BJ (cell line): Measurements from ENCODE around the gene HRCT1. TPM values are rescaled to one million over a fixed set of nuclear protein-coding genes. Genes with fewer than 3 reads are reported as not detected.
"Not testable (repeated sequence)": the region's sequence is repeated elsewhere in the genome, so short reads cannot be mapped to it uniquely, and the experiment has no call there.

Experiments used
- CTCF ChIA-PET: fragments of 350-600 bp; formaldehyde crosslinking; extraction: SDS; loops from one replicate; lab custom pipeline; 2021; ENCODE audit warnings: antibody characterized with exemption, inconsistent platforms; lab: Yijun Ruan, JAX
- POLR2A ChIA-PET: fragments of 300-600 bp; sonication (Branson Sonifier 250); formaldehyde crosslinking; extraction: SDS; loops from one replicate; lab custom pipeline; 2021; ENCODE audit warnings: antibody characterized with exemption; lab: Charles Lee
- DNase-seq: peaks from one replicate; pipeline ENCODE4 v3.0.0-alpha.2; 2011; ENCODE audit warnings: low read depth
- H3K27me3 ChIP-seq: 2 replicates; pipeline ENCODE4 v1.6.0; 2011; ENCODE audit warnings: low read length; ENCODE audit not compliant: control insufficient read depth, insufficient read depth
- H3K36me3 ChIP-seq: 2 replicates; pipeline ENCODE4 v1.5.1; 2011; ENCODE audit warnings: low read length; ENCODE audit not compliant: control insufficient read depth, insufficient read depth
- H3K4me3 ChIP-seq: 2 replicates; pipeline ENCODE4 v1.5.1; 2011; ENCODE audit warnings: low read depth, mild to moderate bottlenecking, control low read depth, low read length
- polyA plus RNA-seq: library from polyadenylated mRNA; depleted of rRNA; stranded (reverse); fragments of >200 nt; gene quantifications from 2 replicates; pipeline ENCODE4 v1.2.3, GENCODE V29; 2011
- TF ChIP-seq, protein P1 (sequence below): IDR thresholded peaks from 2 replicates; pipeline ENCODE4 v1.5.1; 2011; ENCODE audit warnings: low read depth, mild to moderate bottlenecking, control low read depth, inconsistent platforms, low read length, moderate library complexity; ENCODE audit not compliant: insufficient read depth

Gene HRCT1
- polyA plus RNA-seq, 1 experiment = 0.93 TPM

DNA sequence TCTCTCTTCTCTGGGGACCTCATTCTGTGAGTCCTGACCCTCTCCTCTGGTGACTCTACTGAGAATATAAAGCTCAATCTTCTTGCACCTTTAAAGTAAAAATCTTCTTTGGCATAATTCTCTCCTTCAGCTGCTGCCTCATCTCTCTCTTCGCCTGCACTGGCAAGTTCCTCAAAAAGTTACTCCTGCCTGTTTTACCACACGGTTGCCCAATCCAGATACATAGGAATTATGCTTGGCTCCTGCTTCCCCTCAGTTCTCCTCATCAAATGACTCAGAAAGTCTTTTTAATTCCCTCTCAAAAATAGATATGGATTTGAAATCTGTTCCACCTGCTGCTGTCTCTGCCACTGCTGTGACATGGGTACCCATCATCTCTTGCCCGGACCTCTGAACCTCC lies 14.4 kb upstream of the HRCT1 start:
- TF ChIP-seq, protein P1, sequence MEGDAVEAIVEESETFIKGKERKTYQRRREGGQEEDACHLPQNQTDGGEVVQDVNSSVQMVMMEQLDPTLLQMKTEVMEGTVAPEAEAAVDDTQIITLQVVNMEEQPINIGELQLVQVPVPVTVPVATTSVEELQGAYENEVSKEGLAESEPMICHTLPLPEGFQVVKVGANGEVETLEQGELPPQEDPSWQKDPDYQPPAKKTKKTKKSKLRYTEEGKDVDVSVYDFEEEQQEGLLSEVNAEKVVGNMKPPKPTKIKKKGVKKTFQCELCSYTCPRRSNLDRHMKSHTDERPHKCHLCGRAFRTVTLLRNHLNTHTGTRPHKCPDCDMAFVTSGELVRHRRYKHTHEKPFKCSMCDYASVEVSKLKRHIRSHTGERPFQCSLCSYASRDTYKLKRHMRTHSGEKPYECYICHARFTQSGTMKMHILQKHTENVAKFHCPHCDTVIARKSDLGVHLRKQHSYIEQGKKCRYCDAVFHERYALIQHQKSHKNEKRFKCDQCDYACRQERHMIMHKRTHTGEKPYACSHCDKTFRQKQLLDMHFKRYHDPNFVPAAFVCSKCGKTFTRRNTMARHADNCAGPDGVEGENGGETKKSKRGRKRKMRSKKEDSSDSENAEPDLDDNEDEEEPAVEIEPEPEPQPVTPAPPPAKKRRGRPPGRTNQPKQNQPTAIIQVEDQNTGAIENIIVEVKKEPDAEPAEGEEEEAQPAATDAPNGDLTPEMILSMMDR = no peak
- peaks cover 10% of the 10 kb centered on the region for H3K27me3 ChIP-seq
- no peak for DNase-seq
- no peaks in the 10 kb centered on the region for H3K36me3 ChIP-seq
- H3K4me3 ChIP-seq = no peak overlapping the region
- ChIA-PET POLR2A (no interaction called here), CTCF (interaction anchor here (1.0 to 7.8 kb wide), 7 partner anchors 10 to 117 kb away, joined by 3 to 38 read pairs (median 7); partner anchors contain the start of genes HINT2 and HRCT1)

DNA sequence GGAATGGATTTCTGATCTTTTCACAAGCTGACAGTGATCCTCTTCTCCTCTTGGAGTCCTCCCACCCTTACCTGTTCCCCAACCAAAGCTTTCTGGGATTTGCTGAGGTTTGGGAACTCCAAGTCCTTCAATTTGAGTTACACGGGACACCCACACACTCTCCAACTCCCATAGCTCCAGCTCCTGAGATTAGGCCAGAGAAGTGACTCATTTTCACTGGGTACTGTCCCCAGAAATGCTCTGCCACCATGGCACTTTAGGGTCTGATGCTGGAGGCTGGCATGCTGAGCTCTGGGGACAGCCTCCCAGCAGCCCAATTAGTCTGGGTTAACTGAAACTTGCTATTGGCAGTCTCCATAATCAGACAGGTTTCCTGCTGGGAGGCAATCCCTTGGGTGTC lies 14.0 kb upstream of the HRCT1 start:
- Histone ChIP-seq H3K27me3 (peaks cover 10% of the 10 kb centered on the region), H3K36me3 (no peaks in the 10 kb centered on the region), H3K4me3 (no peak overlapping the region)
- TF ChIP-seq, protein P1 = no peak
- ChIA-PET CTCF (interaction anchor here (1.0 to 7.8 kb wide), 6 partner anchors 10 to 117 kb away, joined by 3 to 38 read pairs (median 8); partner anchors contain the start of gene HRCT1), POLR2A (no interaction called here)
- DNase-seq = no peak

DNA sequence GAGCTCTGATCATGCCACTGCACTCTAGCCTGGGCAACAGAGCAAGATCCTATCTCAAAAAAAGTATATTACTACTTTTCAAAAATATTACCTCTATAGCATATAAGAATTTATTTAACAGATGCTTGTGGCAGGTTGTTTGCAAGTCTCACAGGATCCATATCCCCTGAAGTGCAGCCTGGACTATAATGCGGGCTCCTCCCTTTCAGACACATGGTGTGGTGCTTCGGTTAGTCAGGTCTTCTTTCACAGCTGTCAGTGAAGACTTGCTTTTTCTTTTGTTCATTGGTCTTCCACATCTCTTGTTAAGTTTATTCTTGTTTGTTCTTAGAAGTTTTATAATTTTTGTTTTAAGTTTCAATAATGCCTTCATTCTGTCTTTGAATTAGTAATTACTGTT lies 9.4 kb upstream of the HRCT1 start:
- POLR2A ChIA-PET = no interaction called here
- H3K4me3 ChIP-seq = no peak overlapping the region
- H3K27me3 ChIP-seq = peaks cover 7% of the 10 kb centered on the region; the same call in 1 of the 2 replicates
- DNase-seq = no peak
- CTCF ChIA-PET = interaction anchor here (1.0 to 1.9 kb wide), 4 partner anchors 11 to 106 kb away, joined by 4 to 8 read pairs (median 6); no protein-coding TSS in a partner anchor
- H3K36me3 ChIP-seq = no peaks in the 10 kb centered on the region
- TF ChIP-seq, protein P1 = no peak

DNA sequence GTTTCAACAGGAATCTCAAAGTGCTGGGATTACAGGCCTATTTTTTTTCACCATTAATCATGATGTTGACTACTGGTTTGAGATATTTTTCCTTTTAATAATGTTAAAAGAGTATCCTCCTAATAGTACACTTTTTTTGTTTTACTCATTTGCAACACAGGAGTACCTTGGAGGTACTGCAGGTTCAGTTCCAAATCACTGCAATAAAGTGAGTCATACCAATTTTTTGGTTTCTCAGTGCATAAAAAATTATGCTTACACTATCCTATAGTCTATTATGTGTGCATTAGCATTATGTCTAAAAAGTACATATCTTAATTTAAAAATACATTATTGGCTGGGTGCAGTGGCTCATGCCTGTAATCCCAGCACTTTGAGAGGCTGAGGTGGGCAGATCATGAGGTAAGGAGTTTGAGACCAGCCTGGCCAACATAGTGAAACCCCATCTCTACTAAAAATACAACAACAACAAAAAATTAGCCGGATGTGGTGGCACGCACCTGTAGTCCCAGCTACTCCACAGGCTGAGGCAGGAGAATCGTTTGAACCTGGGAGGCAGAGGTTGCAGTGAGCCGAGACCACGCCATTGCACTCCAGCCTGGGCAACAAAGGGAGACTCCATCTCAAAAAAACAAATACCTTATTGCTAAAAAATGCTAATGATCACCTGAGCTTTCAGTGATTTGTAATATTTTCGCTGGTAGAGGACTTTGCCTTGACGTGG lies 8.5 kb upstream of the HRCT1 start:
- H3K27me3 ChIP-seq, DNase-seq, H3K4me3 ChIP-seq, H3K36me3 ChIP-seq: not testable (repeated sequence)
- CTCF ChIA-PET = interaction anchor here (0.7 to 1.9 kb wide), 6 partner anchors 11 to 191 kb away, joined by 3 to 8 read pairs (median 4); no protein-coding TSS in a partner anchor
- POLR2A ChIA-PET = interaction anchor here (0.7 kb wide), 1 partner anchor 752 kb away, joined by 3 read pairs; no protein-coding TSS in a partner anchor

DNA sequence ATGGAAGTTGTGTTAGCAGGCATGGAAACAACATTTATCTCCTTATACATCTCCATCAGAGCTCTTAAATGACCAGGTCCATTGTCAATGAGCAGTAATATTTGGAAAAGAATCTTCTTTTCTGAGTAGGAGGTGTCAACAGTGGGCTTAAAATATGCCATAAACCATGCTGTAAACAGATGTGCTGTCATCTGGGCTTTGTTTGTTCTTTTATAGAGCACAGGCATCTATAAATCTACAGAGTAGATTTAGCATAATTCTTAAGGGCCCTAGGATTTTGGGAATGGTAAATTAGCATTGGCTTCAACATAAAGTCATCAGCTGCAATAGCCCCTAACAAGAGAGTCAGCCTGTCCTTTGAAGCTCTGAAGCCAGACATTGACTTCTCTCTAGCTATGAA lies 7.7 kb upstream of the HRCT1 start:
- TF ChIP-seq, protein P1 = no peak
- Histone ChIP-seq H3K4me3 (no peak overlapping the region), H3K27me3 (peaks cover 7% of the 10 kb centered on the region; the same call in 1 of the 2 replicates), H3K36me3 (no peaks in the 10 kb centered on the region)
- DNase-seq = no peak
- CTCF ChIA-PET = interaction anchor here (0.7 to 1.9 kb wide), 9 partner anchors 12 to 192 kb away, joined by 3 to 8 read pairs (median 4); no protein-coding TSS in a partner anchor
- POLR2A ChIA-PET = interaction anchor here (0.6 to 0.7 kb wide), 2 partner anchors 9 to 751 kb away, joined by 3 read pairs; no protein-coding TSS in a partner anchor
